Transverse colon (tissue), 4 donors: ENCODE measurements around the gene GLRA3. TPM values are rescaled to one million over a fixed set of nuclear protein-coding genes. Genes with fewer than 3 reads are reported as not detected.

Experiments used
- DNase-seq: peaks from one replicate; pipeline ENCODE4 v3.0.0-alpha.2; 2019
- H3K27ac ChIP-seq, 4 donors: fragments of 200-600 bp; sonication (generic); 2 replicates each; pipeline ENCODE4 v1.5.1; 2016 to 2018; ENCODE audit warnings: inconsistent platforms in 4 of 4
- H3K27me3 ChIP-seq: fragments of 200-600 bp; sonication (generic); 2 replicates; pipeline ENCODE4 v1.5.1; 2017; ENCODE audit warnings: inconsistent platforms
- H3K36me3 ChIP-seq, 4 donors: fragments of 200-600 bp; sonication (generic); 2 replicates each; pipeline ENCODE4 v1.5.1; 2017 to 2019; ENCODE audit warnings: inconsistent platforms in 4 of 4
- H3K4me1 ChIP-seq, 4 donors: fragments of 200-600 bp; sonication (generic); 2 replicates each; pipeline ENCODE4 v1.5.1; 2017 to 2020; ENCODE audit warnings: inconsistent platforms in 4 of 4
- H3K4me3 ChIP-seq, 4 donors: fragments of 200-600 bp; sonication (generic); 1 replicate in 1 of 4; 2 replicates in 3 of 4; pipeline versions ENCODE4 v1.5.1 to v1.6.1; 2017 to 2019; ENCODE audit warnings: inconsistent platforms in 4 of 4
- H3K9me3 ChIP-seq, 2 donors: fragments of 200-600 bp; sonication (generic); 2 replicates each; pipeline ENCODE4 v1.5.1; 2017 to 2019; ENCODE audit warnings: inconsistent platforms in 2 of 2
- CTCF ChIP-seq, 5 experiments: fragments of 200-600 bp in 3 of 5; fragments of 450-650 bp in 2 of 5; sonication (generic) in 3 of 5; IDR thresholded peaks; 1 replicate in 2 of 5; 2 replicates in 3 of 5; pipeline ENCODE4 v1.5.1; 2016 to 2017; ENCODE audit warnings: antibody characterized with exemption in 5 of 5, inconsistent platforms in 3 of 5, mild to moderate bottlenecking in 2 of 5, moderate library complexity in 1 of 5
- EP300 ChIP-seq: sonication (generic); formaldehyde crosslinking; IDR thresholded peaks from one replicate; pipeline ENCODE4 v1.6.1; 2017; ENCODE audit warnings: antibody characterized with exemption, low read depth
- POLR2A ChIP-seq: fragments of 450-650 bp; IDR thresholded peaks from one replicate; pipeline ENCODE4 v1.6.1; 2016; ENCODE audit warnings: antibody characterized with exemption, mild to moderate bottlenecking, moderate library complexity
- POLR2AphosphoS5 ChIP-seq, 3 donors: sonication (generic); formaldehyde crosslinking; IDR thresholded peaks; one replicate each; pipeline ENCODE4 v1.6.1; 2016; ENCODE audit warnings: antibody characterized with exemption in 3 of 3
- WGBS, 2 donors: methylation state at CpG; one replicate each; pipeline ENCODE4 v1.1.5; 2018; ENCODE audit warnings: low coverage in 1 of 2; 5-methylcytosine and 5-hydroxymethylcytosine counted together
- in situ Hi-C, 4 donors: fragments of 200-750 bp; cut with MboI; loops; one replicate each; pipeline versions ENCODE4 v1.15.0 to v1.15.1; 2017; ENCODE audit warnings: low sequenced_read_pairs in 3 of 4, low pct_ligation_motif_present in 1 of 4, low pct_unique_long_range_greater_than_20kb in 1 of 4
- intact Hi-C: fragments of 100-400 bp; cut with DNase I; formaldehyde crosslinking; loops from one replicate; pipeline ENCODE4 v1.15.1; 2023; ENCODE audit warnings: low total_unique reads
- total RNA-seq, 4 donors: library from RNA; depleted of rRNA; stranded (reverse); fragments of >200 nt; gene quantifications; one replicate each; pipeline ENCODE4 v1.1.0, GENCODE V29; 2016

GLRA3 gene
- total RNA-seq, 4 donors from 2014 or later, result not detected

- no peaks in the 10 kb centered on the region for H3K36me3 ChIP-seq
- intact Hi-C loops (no loop called here), in situ Hi-C loops (no loop called here)
- no peak for DNase-seq
- H3K27me3 ChIP-seq, result no peaks in the 10 kb centered on the region
- no peak overlapping the region for H3K27ac ChIP-seq
- 81 to 87% methylated on average over 2 of the region's 2 CpGs for WGBS, 2 donors
- H3K9me3 ChIP-seq, result no peaks in the 10 kb centered on the region
- TF ChIP-seq POLR2AphosphoS5 (IDR thresholded peaks at IDR 0.05), result no peak
- H3K4me1 ChIP-seq, result no peaks in the 10 kb centered on the region
- H3K4me3 ChIP-seq, result no peak overlapping the region
Observed at GRCh38 chr4:174864031-174864430, 35.0 kb upstream of the GLRA3 start.

DNA sequence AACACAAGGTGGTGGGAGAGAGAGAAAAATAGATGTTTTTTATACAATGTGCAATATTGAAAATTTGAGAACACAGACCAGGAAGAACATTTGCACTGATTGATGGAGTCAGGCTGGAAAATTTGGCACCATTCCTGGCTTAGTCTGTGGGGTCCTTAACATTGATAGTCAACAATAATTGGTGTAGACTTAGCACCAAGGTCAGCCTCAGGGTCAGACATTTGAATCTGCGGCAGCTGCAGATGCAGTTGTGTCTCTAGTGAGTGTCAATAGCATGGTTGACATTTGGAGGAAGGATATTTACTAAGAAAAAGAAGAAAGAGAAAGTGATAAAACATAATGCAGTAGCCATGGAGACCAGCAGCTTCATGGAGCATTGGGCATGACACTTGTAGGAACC is 31.5 kb upstream of the GLRA3 start:
- no peaks in the 10 kb centered on the region for H3K27me3 ChIP-seq
- 67 to 87% methylated on average over 1 of the region's 1 CpG for WGBS, 2 donors
- H3K36me3 ChIP-seq, result no peaks in the 10 kb centered on the region

GRCh38 chr4:174859904-174860303 is 30.9 kb upstream of the GLRA3 start:
- in situ Hi-C loops, result no loop called here
- 45 to 54% methylated on average over 2 of the region's 2 CpGs for WGBS, 2 donors
- Histone ChIP-seq H3K4me3 (no peak overlapping the region), H3K9me3 (no peaks in the 10 kb centered on the region), H3K4me1 (no peaks in the 10 kb centered on the region), H3K27me3 (no peaks in the 10 kb centered on the region), H3K27ac (no peak overlapping the region), H3K36me3 (no peaks in the 10 kb centered on the region)
- TF ChIP-seq POLR2A (no peak), POLR2AphosphoS5 (IDR thresholded peaks at IDR 0.05) (no peak), EP300 (no peak), CTCF (IDR thresholded peaks at IDR 0.05) (no peak)
- no peak for DNase-seq
- intact Hi-C loops, result no loop called here

More for the DNA sequence above, 31.5 kb upstream of the GLRA3 start:
- in situ Hi-C loops, result no loop called here
- DNase-seq, result no peak
- H3K4me3 ChIP-seq, result no peak overlapping the region
- intact Hi-C loops, result no loop called here
- no peaks in the 10 kb centered on the region for H3K4me1 ChIP-seq
- no peak for TF ChIP-seq EP300
- no peak for TF ChIP-seq POLR2AphosphoS5 (IDR thresholded peaks at IDR 0.05)
- no peak for TF ChIP-seq POLR2A
- no peak for TF ChIP-seq CTCF (IDR thresholded peaks at IDR 0.05)
- H3K9me3 ChIP-seq, result no peaks in the 10 kb centered on the region
- H3K27ac ChIP-seq, result no peak overlapping the region

DNA sequence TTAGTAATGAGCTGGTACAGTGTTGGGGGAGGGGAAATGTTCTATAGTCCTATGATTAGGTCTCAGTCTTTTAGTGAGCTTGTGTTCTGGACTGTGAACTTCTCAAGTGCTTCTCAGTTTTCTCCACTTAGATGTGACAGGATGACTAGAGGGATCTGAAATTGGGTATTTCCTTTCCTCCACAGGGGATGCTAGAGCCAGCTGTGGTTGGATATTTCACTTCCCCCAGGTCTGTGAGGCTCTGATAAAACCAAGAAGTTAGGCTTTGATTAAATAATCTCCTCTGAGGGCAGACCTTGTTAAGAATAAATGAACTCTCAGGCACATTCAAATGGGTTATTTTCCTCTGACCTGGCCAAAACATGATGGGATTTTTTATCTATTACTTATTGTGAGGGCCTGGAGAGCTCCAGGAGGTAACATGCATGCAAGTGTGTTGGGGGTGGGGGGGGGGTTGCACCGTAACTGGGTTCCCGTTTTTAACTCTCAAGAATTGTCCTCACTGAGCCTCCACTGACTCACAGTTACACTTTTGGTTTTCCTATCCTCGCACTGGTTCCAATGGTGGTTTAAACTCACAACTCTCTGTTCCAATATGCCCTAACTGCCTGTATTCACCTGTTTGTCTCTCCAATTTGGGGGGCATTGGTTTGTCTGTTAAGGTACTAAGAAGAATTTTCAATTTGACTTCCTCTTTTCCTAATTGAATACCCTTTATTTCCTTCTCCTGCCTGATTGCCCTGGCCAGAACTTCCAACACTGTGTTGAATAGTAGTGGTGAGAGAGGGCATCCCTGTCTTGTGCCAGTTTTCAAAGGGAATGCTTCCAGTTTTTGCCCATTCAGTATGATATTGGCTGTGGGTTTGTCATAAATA is 28.1 kb upstream of the GLRA3 start:
- WGBS, 2 donors, result 51 to 61% methylated on average over 3 of the region's 3 CpGs
- Histone ChIP-seq H3K9me3 (no peaks in the 10 kb centered on the region), H3K27me3 (no peaks in the 10 kb centered on the region), H3K27ac (no peak overlapping the region), H3K36me3 (no peaks in the 10 kb centered on the region), H3K4me3 (no peak overlapping the region), H3K4me1 (no peaks in the 10 kb centered on the region)
- DNase-seq, result no peak
- intact Hi-C loops, result no loop called here
- no peak for TF ChIP-seq CTCF (IDR thresholded peaks at IDR 0.05)
- TF ChIP-seq POLR2AphosphoS5 (IDR thresholded peaks at IDR 0.05), result no peak
- TF ChIP-seq POLR2A, result no peak
- TF ChIP-seq EP300, result no peak
- in situ Hi-C loops, result no loop called here

GRCh38 chr4:174855050-174855449 is 26.0 kb upstream of the GLRA3 start:
- Histone ChIP-seq H3K4me1 (no peaks in the 10 kb centered on the region), H3K9me3 (no peaks in the 10 kb centered on the region), H3K27ac (no peak overlapping the region), H3K4me3 (no peak overlapping the region), H3K36me3 (no peaks in the 10 kb centered on the region), H3K27me3 (no peaks in the 10 kb centered on the region)
- DNase-seq, result no peak
- in situ Hi-C loops, result no loop called here
- intact Hi-C loops, result no loop called here
- no peak for TF ChIP-seq CTCF (IDR thresholded peaks at IDR 0.05)
- TF ChIP-seq POLR2AphosphoS5 (IDR thresholded peaks at IDR 0.05), result no peak
- TF ChIP-seq POLR2A, result no peak
- TF ChIP-seq EP300, result no peak
- 33 to 34% methylated on average over 3 to 4 of the region's 4 CpGs for WGBS, 2 donors
